Kidney capillary endothelial cell (primary cell): Measurements from ENCODE around the gene CCDC188.

Source experiments
- DNase-seq: peaks from one replicate; pipeline ENCODE4 v3.0.0-alpha.2; 2018; ENCODE audit warnings: low spot score

Gene CCDC188

GRCh38 chr22:20148414-20148813 is 2.4 kb downstream of the CCDC188 start:
- no peak for DNase-seq

GRCh38 chr22:20147237-20147988 is 3.4 kb downstream of the CCDC188 start:
- no peak for DNase-seq

- no peak for DNase-seq
Measured at GRCh38 chr22:20146777-20147176, 4.1 kb downstream of the CCDC188 start.

- DNase-seq, result no peak
Measured at GRCh38 chr22:20145832-20146223, 5.0 kb downstream of the CCDC188 start.

GRCh38 chr22:20145206-20145831 is 5.5 kb downstream of the CCDC188 start:
- no peak for DNase-seq

GRCh38 chr22:20143883-20144665 is 6.8 kb downstream of the CCDC188 start:
- no peak for DNase-seq

- DNase-seq, result no peak
Measured at GRCh38 chr22:20142711-20143621, 7.9 kb downstream of the CCDC188 start.

GRCh38 chr22:20141186-20142077 is 9.4 kb downstream of the CCDC188 start:
- no peak for DNase-seq

GRCh38 chr22:20140521-20140964 is 10.3 kb downstream of the CCDC188 start:
- no peak for DNase-seq

- DNase-seq, result no peak
Measured at GRCh38 chr22:20140107-20140445, 10.8 kb downstream of the CCDC188 start.

GRCh38 chr22:20139391-20140106 is 11.3 kb downstream of the CCDC188 start:
- no peak for DNase-seq

GRCh38 chr22:20138868-20139267 is 12.0 kb downstream of the CCDC188 start:
- DNase-seq, result no peak

GRCh38 chr22:20138417-20138738 is 12.5 kb downstream of the CCDC188 start:
- no peak for DNase-seq

GRCh38 chr22:20137671-20138416 is 13.0 kb downstream of the CCDC188 start:
- no peak for DNase-seq

GRCh38 chr22:20137113-20137512 is 13.7 kb downstream of the CCDC188 start:
- DNase-seq, result no peak

GRCh38 chr22:20136603-20136873 is 14.3 kb downstream of the CCDC188 start:
- no peak for DNase-seq

- no peak for DNase-seq
Measured at GRCh38 chr22:20135806-20136602, 14.9 kb downstream of the CCDC188 start.

GRCh38 chr22:20135265-20135664 is 15.6 kb downstream of the CCDC188 start:
- DNase-seq, result no peak

- DNase-seq, result no peak
Measured at GRCh38 chr22:20133930-20134549, 16.8 kb downstream of the CCDC188 start.
